Upper lobe of left lung (tissue), 6 donors: ENCODE results near the gene RB1. TPM values are rescaled to one million over a fixed set of nuclear protein-coding genes. Genes with fewer than 3 reads are reported as not detected.

Source experiments
- ATAC-seq, 2 donors: fragments of 200-7000 bp; cut with Tn5 transposase; one replicate each; pipeline ENCODE4 v1.9.1; 2022; ENCODE audit warnings: mild to moderate bottlenecking in 2 of 2, moderate library complexity in 2 of 2; ENCODE audit not compliant: low FRiP score in 2 of 2
- DNase-seq, 2 donors: peaks; one replicate each; pipeline ENCODE4 v3.0.0-alpha.2; 2019 to 2020
- H3K27ac ChIP-seq, 4 donors: fragments of 200-600 bp; sonication (generic); one replicate each; pipeline ENCODE4 v1.5.1; 2016 to 2019
- H3K27me3 ChIP-seq, 4 donors: fragments of 200-600 bp; sonication (generic); one replicate each; pipeline ENCODE4 v1.5.1; 2017 to 2019
- H3K36me3 ChIP-seq, 4 donors: fragments of 200-600 bp; sonication (generic); one replicate each; pipeline ENCODE4 v1.5.1; 2016 to 2019
- H3K4me1 ChIP-seq, 4 donors: fragments of 200-600 bp; sonication (generic); one replicate each; pipeline ENCODE4 v1.5.1; 2018 to 2019
- H3K4me3 ChIP-seq, 4 donors: fragments of 200-600 bp; sonication (generic); one replicate each; pipeline ENCODE4 v1.5.1; 2017 to 2019; ENCODE audit warnings: mild to moderate bottlenecking in 2 of 4, moderate library complexity in 1 of 4
- H3K9me3 ChIP-seq, 4 donors: fragments of 200-600 bp; sonication (generic); one replicate each; pipeline ENCODE4 v1.5.1; 2018 to 2019
- EP300 ChIP-seq, 4 donors: sonication (generic); formaldehyde crosslinking; IDR thresholded peaks; one replicate each; pipeline ENCODE4 v1.5.1; 2017; ENCODE audit warnings: antibody characterized with exemption in 4 of 4, control low read depth in 2 of 4
- POLR2A ChIP-seq, 4 donors: fragments of 450-650 bp; IDR thresholded peaks; one replicate each; pipeline ENCODE4 v1.5.1; 2016 to 2017; ENCODE audit warnings: antibody characterized with exemption in 4 of 4, mild to moderate bottlenecking in 2 of 4
- POLR2AphosphoS5 ChIP-seq, 2 donors: sonication (generic); formaldehyde crosslinking; IDR thresholded peaks; one replicate each; pipeline ENCODE4 v1.5.1; 2017; ENCODE audit warnings: antibody characterized with exemption in 2 of 2
- WGBS, 2 donors: methylation state at CpG; one replicate each; pipeline ENCODE4 v1.1.5; 2017 to 2018; 5-methylcytosine and 5-hydroxymethylcytosine counted together
- total RNA-seq, 6 donors: library from RNA; depleted of rRNA in 4 of 6; stranded (reverse); fragments of >200 nt in 4 of 6; gene quantifications; one replicate each; pipeline versions ENCODE4 v1.1.0 to v1.2.1, GENCODE V29; 2016 to 2021
- TF ChIP-seq, protein P1 (sequence below), 6 experiments: fragments of 450-650 bp in 4 of 6; fragments of 200-600 bp in 2 of 6; sonication (generic) in 2 of 6; IDR thresholded peaks; one replicate each; pipeline ENCODE4 v1.5.1; 2016 to 2019; ENCODE audit warnings: antibody characterized with exemption in 6 of 6
- donor health status: DM: no; HTN: no; CAD: no; lungs with moderate emphysema.
- donor health status: DM: no; HTN: yes; CAD: no; lungs with severe emphysema.

Gene RB1
- total RNA-seq, 6 donors from 2014 or later, result 20.2 to 46.6 (median 32.9) TPM

DNA sequence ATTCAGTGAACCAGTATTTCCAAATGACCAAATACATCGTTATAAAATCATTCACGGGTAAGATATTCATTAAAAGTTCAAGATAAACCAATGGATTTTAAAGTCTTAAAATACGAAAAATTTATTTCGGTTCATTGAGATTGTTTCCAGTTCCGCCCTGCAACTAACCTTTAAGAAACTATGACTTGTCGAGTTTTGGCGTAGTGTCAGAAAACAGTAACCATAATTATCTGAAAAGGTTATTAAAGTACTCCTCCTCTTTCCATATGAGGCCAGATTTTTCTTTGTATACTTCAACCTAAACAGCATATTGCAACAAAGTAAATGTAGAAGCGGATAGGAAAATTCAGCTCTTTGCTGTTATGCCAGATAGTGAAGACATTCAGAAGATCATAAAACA, 83.3 kb downstream of the RB1 start:
- TF ChIP-seq POLR2A (IDR thresholded peaks at IDR 0.05) (no peak), EP300 (IDR thresholded peaks at IDR 0.05) (no peak), POLR2AphosphoS5 (IDR thresholded peaks at IDR 0.05) (no peak)
- TF ChIP-seq, protein P1, sequence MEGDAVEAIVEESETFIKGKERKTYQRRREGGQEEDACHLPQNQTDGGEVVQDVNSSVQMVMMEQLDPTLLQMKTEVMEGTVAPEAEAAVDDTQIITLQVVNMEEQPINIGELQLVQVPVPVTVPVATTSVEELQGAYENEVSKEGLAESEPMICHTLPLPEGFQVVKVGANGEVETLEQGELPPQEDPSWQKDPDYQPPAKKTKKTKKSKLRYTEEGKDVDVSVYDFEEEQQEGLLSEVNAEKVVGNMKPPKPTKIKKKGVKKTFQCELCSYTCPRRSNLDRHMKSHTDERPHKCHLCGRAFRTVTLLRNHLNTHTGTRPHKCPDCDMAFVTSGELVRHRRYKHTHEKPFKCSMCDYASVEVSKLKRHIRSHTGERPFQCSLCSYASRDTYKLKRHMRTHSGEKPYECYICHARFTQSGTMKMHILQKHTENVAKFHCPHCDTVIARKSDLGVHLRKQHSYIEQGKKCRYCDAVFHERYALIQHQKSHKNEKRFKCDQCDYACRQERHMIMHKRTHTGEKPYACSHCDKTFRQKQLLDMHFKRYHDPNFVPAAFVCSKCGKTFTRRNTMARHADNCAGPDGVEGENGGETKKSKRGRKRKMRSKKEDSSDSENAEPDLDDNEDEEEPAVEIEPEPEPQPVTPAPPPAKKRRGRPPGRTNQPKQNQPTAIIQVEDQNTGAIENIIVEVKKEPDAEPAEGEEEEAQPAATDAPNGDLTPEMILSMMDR (IDR thresholded peaks at IDR 0.05), result no peak
- H3K27ac ChIP-seq, result no peak overlapping the region
- DNase-seq (no peak), ATAC-seq (no peak)
- no peak overlapping the region for H3K4me3 ChIP-seq
- H3K36me3 ChIP-seq, result peaks cover 0 to 27% (median 2%) of the 10 kb centered on the region in 4 donors
- 87 to 92% methylated on average over 8 of the region's 8 CpGs for WGBS, 2 donors
- H3K9me3 ChIP-seq, result peaks cover 0 to 6% (median 0%) of the 10 kb centered on the region in 4 donors
- no peaks in the 10 kb centered on the region for H3K4me1 ChIP-seq
- H3K27me3 ChIP-seq, result no peaks in the 10 kb centered on the region

DNA sequence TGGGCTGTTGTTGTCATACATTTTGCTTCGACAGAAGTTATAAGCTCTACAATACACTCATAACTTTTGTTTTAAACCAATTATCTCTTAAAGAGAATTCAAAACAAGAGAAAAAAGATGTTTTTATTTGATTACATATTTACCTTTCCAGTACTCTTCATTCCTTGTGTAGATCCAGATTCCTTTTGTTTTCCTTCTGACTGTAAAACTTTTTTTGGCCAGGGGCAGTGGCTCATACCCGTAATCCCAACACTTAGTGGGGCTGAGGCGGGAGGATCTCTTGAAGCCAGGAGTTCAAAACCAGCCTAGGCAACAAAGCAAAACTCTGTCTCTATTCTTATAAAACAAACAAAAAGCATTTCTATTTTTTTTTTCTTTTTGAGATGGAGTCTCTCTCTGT, 87.7 kb downstream of the RB1 start:
- no peak overlapping the region for H3K4me3 ChIP-seq
- no peak overlapping the region for H3K27ac ChIP-seq
- TF ChIP-seq POLR2A (IDR thresholded peaks at IDR 0.05) (no peak), POLR2AphosphoS5 (IDR thresholded peaks at IDR 0.05) (no peak), EP300 (IDR thresholded peaks at IDR 0.05) (no peak)
- TF ChIP-seq, protein P1 (IDR thresholded peaks at IDR 0.05), result no peak
- no peak for ATAC-seq
- peaks cover 0 to 25% (median under 1%) of the 10 kb centered on the region in 4 donors for H3K36me3 ChIP-seq
- no peaks in the 10 kb centered on the region for H3K4me1 ChIP-seq
- H3K9me3 ChIP-seq, result peaks cover 0 to 6% (median 0%) of the 10 kb centered on the region in 4 donors
- WGBS, 2 donors, result 97 to 98% methylated on average over 3 of the region's 3 CpGs
- H3K27me3 ChIP-seq, result no peaks in the 10 kb centered on the region
- no peak for DNase-seq

DNA sequence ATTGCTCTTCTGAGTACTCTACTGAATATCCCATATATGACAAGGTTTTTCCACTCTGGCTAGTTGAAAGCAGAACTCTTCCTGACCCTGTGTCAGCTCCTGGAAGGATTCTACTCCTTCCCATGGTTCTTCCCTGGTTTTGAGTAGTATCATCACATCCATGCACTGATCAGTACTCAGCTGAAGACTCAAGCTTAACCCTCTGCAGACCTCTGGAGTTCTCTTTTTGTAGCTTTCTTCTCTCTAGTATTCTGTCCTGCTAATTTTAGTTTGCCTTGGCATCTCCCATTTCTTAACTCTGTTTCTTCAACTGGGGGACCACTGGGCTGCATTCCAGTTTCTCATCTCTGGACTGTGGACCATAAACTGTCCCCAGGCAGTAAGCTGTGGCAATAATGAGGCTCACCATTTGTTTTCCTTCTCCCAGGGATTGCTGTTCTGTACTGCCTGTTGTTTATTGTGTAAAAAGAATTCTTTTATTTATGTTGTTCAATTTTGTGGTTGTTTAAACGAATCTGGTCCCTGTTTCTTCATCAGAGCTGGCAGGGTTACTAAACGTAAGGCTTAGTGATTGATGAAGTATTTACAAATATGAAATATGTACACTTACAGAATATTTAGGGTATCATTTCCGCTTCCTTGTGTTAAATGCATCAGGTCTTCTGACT, 89.6 kb downstream of the RB1 start:
- Histone ChIP-seq H3K4me1 (peaks cover 0 to 6% (median 5%) of the 10 kb centered on the region in 4 donors), H3K27ac (no peak overlapping the region), H3K4me3 (no peak overlapping the region), H3K9me3 (peaks cover 0 to 6% (median 0%) of the 10 kb centered on the region in 4 donors), H3K27me3 (no peaks in the 10 kb centered on the region), H3K36me3 (peaks cover 0 to 22% (median 0%) of the 10 kb centered on the region in 4 donors)
- TF ChIP-seq POLR2AphosphoS5 (IDR thresholded peaks at IDR 0.05) (no peak), EP300 (IDR thresholded peaks at IDR 0.05) (no peak), POLR2A (IDR thresholded peaks at IDR 0.05) (no peak)
- TF ChIP-seq, protein P1 (IDR thresholded peaks at IDR 0.05), result no peak
- no peak for DNase-seq
- ATAC-seq, result no peak
- 85% methylated on average over 3 of the region's 3 CpGs for WGBS, 2 donors

DNA sequence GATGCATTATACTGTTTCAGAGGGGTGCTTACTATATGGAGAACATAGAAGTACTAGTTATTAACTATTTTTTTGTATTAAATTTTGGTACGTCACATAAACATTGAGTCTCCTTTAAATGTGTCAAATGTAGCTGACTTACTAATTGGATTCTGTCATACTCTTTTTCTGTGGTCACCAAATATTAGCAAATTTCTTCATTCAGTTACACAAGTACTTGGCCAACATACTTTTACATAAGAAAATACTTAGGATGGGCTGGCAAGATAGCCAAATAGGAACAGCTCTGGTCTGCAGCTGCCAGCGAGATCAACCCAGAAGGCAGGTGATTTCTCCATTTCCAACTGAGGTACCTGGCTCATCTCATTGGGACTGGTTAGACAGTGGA, 90.1 kb downstream of the RB1 start:
- peaks cover 0 to 10% (median 8%) of the 10 kb centered on the region in 4 donors for H3K4me1 ChIP-seq
- H3K27ac ChIP-seq, result no peak overlapping the region
- TF ChIP-seq EP300 (IDR thresholded peaks at IDR 0.05) (no peak), POLR2AphosphoS5 (IDR thresholded peaks at IDR 0.05) (no peak), POLR2A (IDR thresholded peaks at IDR 0.05) (no peak)
- TF ChIP-seq, protein P1 (IDR thresholded peaks at IDR 0.05), result no peak
- peaks cover 0 to 22% (median 0%) of the 10 kb centered on the region in 4 donors for H3K36me3 ChIP-seq
- 84 to 96% methylated on average over 2 of the region's 2 CpGs for WGBS, 2 donors
- DNase-seq, result no peak
- no peak for ATAC-seq
- H3K27me3 ChIP-seq, result no peaks in the 10 kb centered on the region
- H3K4me3 ChIP-seq, result no peak overlapping the region
- peaks cover 0 to 6% (median 0%) of the 10 kb centered on the region in 4 donors for H3K9me3 ChIP-seq

DNA sequence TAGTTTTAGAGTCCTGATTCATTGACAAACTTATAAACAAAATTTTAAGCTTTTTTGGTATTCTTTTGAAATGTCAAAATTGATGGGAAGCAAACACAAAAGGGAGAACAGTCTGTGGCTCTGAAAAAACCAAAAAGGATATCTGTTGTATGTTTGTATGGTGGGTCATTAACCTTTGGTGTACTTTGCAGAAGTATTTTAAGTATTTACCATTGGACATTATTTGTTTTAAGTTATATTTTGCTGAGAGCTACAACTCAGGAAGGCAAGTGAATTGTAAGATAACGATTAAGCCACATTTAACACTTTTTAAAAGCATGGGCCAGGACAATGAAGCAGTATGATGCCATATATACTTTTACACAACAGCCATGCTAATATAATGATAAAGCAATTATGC, 94.2 kb downstream of the RB1 start:
- Histone ChIP-seq H3K4me3 (no peak overlapping the region), H3K27me3 (no peaks in the 10 kb centered on the region), H3K36me3 (peaks cover 0 to 12% (median 0%) of the 10 kb centered on the region in 4 donors), H3K4me1 (peaks cover 20 to 44% (median 33%) of the 10 kb centered on the region in 4 donors), H3K9me3 (no peaks in the 10 kb centered on the region), H3K27ac (peak overlapping the region in 2 of 4 donors; percentile 16 to 68)
- no peak for TF ChIP-seq EP300 (IDR thresholded peaks at IDR 0.05)
- TF ChIP-seq, protein P1 (IDR thresholded peaks at IDR 0.05), result no peak
- TF ChIP-seq POLR2A (IDR thresholded peaks at IDR 0.05), result no peak
- TF ChIP-seq POLR2AphosphoS5 (IDR thresholded peaks at IDR 0.05), result no peak
- 45 to 50% methylated on average over 1 of the region's 1 CpG for WGBS, 2 donors
- ATAC-seq (no peak), DNase-seq (no peak)
